Activated CD8-positive, alpha-beta T cell treated with anti-CD3 and anti-CD28 coated beads, Interleukin-2, amount 10 ng/mL, durations not matched to agents 7 days and 5 days (primary cell): ENCODE data around the gene BICRAL. TPM values are rescaled to one million over a fixed set of nuclear protein-coding genes. Genes with fewer than 3 reads are reported as not detected.
"Not testable (repeated sequence)": the region's sequence is repeated elsewhere in the genome, so short reads cannot be mapped to it uniquely, and the experiment has no call there.

Source experiments
- ATAC-seq: fragments of 150-1000 bp; cut with Tn5 transposase; one replicate; pipeline ENCODE4 v1.10.0; 2021; ENCODE audit warnings: moderate library complexity
- CTCF ChIA-PET: fragments of 350-600 bp; sonication (Branson Sonifier 250); formaldehyde crosslinking; loops from one replicate; lab custom pipeline; 2021; ENCODE audit warnings: antibody characterized with exemption; lab: Charles Lee
- POLR2A ChIA-PET: fragments of 350-600 bp; sonication (Branson Sonifier 250); formaldehyde crosslinking; loops from one replicate; lab custom pipeline; 2021; ENCODE audit warnings: antibody characterized with exemption; lab: Charles Lee
- DNase-seq: peaks from one replicate; pipeline ENCODE4 v3.0.0-alpha.2; 2020
- H3K27ac Mint-ChIP-seq: one replicate; pipeline ENCODE4 v1.8.0; 2021; ENCODE audit warnings: mild to moderate bottlenecking, mixed read lengths
- H3K27me3 Mint-ChIP-seq: one replicate; pipeline ENCODE4 v1.8.0; 2021; ENCODE audit warnings: low read depth, mixed read lengths
- H3K36me3 Mint-ChIP-seq: one replicate; pipeline ENCODE4 v1.8.0; 2021; ENCODE audit warnings: low read depth, mixed read lengths
- H3K4me1 Mint-ChIP-seq: one replicate; pipeline ENCODE4 v1.8.0; 2021; ENCODE audit warnings: low read depth, mixed read lengths
- H3K4me3 Mint-ChIP-seq: one replicate; pipeline ENCODE4 v1.8.0; 2021; ENCODE audit warnings: mild to moderate bottlenecking, mixed read lengths
- H3K9me3 Mint-ChIP-seq: one replicate; pipeline ENCODE4 v1.8.0; 2022; ENCODE audit warnings: mixed read lengths; ENCODE audit not compliant: insufficient read depth
- total RNA-seq, 2 experiments: library from RNA; stranded (reverse); gene quantifications; one replicate each; pipeline ENCODE4 v1.2.3, GENCODE V29; 2021

BICRAL gene
- total RNA-seq, 2 experiments from 2014 or later, result 18.0 to 18.8 TPM

- Mint-ChIP-seq H3K27ac (no peak overlapping the region), H3K9me3 (no peaks in the 10 kb centered on the region), H3K27me3 (no peaks in the 10 kb centered on the region), H3K4me1 (peaks cover 9% of the 10 kb centered on the region), H3K36me3 (peaks cover 6% of the 10 kb centered on the region), H3K4me3 (no peak overlapping the region)
- ATAC-seq, result no peak
- ChIA-PET CTCF (no interaction called here), POLR2A (no interaction called here)
- no peak for DNase-seq
These were observed 13.8 kb downstream of the BICRAL start for GRCh38 chr6:42795651-42796050.

GRCh38 chr6:42796171-42796570, 14.3 kb downstream of the BICRAL start:
- H3K36me3 Mint-ChIP-seq, result peaks cover 4% of the 10 kb centered on the region
- H3K9me3 Mint-ChIP-seq, result no peaks in the 10 kb centered on the region
- ChIA-PET CTCF (no interaction called here), POLR2A (no interaction called here)
- peaks cover 6% of the 10 kb centered on the region for H3K4me1 Mint-ChIP-seq
- H3K27ac Mint-ChIP-seq, result no peak overlapping the region
- no peaks in the 10 kb centered on the region for H3K27me3 Mint-ChIP-seq
- DNase-seq (no peak), ATAC-seq (no peak)
- H3K4me3 Mint-ChIP-seq, result no peak overlapping the region

GRCh38 chr6:42797696-42798095, 15.8 kb downstream of the BICRAL start:
- ATAC-seq, H3K4me1 Mint-ChIP-seq, H3K27me3 Mint-ChIP-seq, DNase-seq, H3K36me3 Mint-ChIP-seq, H3K4me3 Mint-ChIP-seq, H3K9me3 Mint-ChIP-seq, POLR2A ChIA-PET, H3K27ac Mint-ChIP-seq: not testable (repeated sequence)
- CTCF ChIA-PET, result interaction anchor here (0.6 kb wide), 1 partner anchor 10 kb away, joined by 3 read pairs; no protein-coding TSS in a partner anchor

- Mint-ChIP-seq H3K27ac (no peak overlapping the region), H3K4me1 (no peaks in the 10 kb centered on the region), H3K27me3 (no peaks in the 10 kb centered on the region), H3K4me3 (no peak overlapping the region), H3K36me3 (peaks cover 6% of the 10 kb centered on the region), H3K9me3 (no peaks in the 10 kb centered on the region)
- ChIA-PET CTCF (no interaction called here), POLR2A (no interaction called here)
- no peak for DNase-seq
- ATAC-seq, result no peak
These were observed 23.5 kb downstream of the BICRAL start for GRCh38 chr6:42805297-42805861.

GRCh38 chr6:42806359-42806758, 24.5 kb downstream of the BICRAL start:
- H3K27ac Mint-ChIP-seq, H3K9me3 Mint-ChIP-seq, H3K4me3 Mint-ChIP-seq, H3K27me3 Mint-ChIP-seq, CTCF ChIA-PET, DNase-seq, H3K4me1 Mint-ChIP-seq, ATAC-seq, POLR2A ChIA-PET: not testable (repeated sequence)
- peaks cover 12% of the 10 kb centered on the region for H3K36me3 Mint-ChIP-seq

- Mint-ChIP-seq H3K27ac (no peak overlapping the region), H3K4me3 (no peak overlapping the region), H3K9me3 (no peaks in the 10 kb centered on the region), H3K36me3 (peaks cover 16% of the 10 kb centered on the region), H3K4me1 (no peaks in the 10 kb centered on the region), H3K27me3 (no peaks in the 10 kb centered on the region)
- ATAC-seq (no peak), DNase-seq (no peak)
- ChIA-PET CTCF (interaction anchor here (0.8 kb wide), 1 partner anchor 261 kb away, joined by 3 read pairs; no protein-coding TSS in a partner anchor), POLR2A (interaction anchor here (0.6 to 1.1 kb wide), 2 partner anchors 63 to 149 kb away, joined by 4 to 5 read pairs; partner anchors contain the start of gene TBCC)
These were observed 26.9 kb downstream of the BICRAL start for GRCh38 chr6:42808492-42809483.

- DNase-seq (no peak), ATAC-seq (no peak)
- Mint-ChIP-seq H3K27me3 (no peaks in the 10 kb centered on the region), H3K4me1 (no peaks in the 10 kb centered on the region), H3K27ac (no peak overlapping the region), H3K4me3 (no peak overlapping the region), H3K9me3 (no peaks in the 10 kb centered on the region), H3K36me3 (peaks cover 22% of the 10 kb centered on the region)
- ChIA-PET CTCF (interaction anchor here (0.7 kb wide), 1 partner anchor 28 kb away, joined by 3 read pairs; no protein-coding TSS in a partner anchor), POLR2A (no interaction called here)
These were observed 31.3 kb downstream of the BICRAL start for GRCh38 chr6:42813074-42813645.

- ATAC-seq (no peak), DNase-seq (no peak)
- ChIA-PET CTCF (no interaction called here), POLR2A (no interaction called here)
- H3K4me1 Mint-ChIP-seq, result no peaks in the 10 kb centered on the region
- no peaks in the 10 kb centered on the region for H3K9me3 Mint-ChIP-seq
- H3K36me3 Mint-ChIP-seq, result peaks cover 18% of the 10 kb centered on the region
- no peaks in the 10 kb centered on the region for H3K27me3 Mint-ChIP-seq
- no peak overlapping the region for H3K27ac Mint-ChIP-seq
- H3K4me3 Mint-ChIP-seq, result no peak overlapping the region
These were observed 32.1 kb downstream of the BICRAL start for GRCh38 chr6:42813906-42814444.

GRCh38 chr6:42815726-42816125, 33.9 kb downstream of the BICRAL start:
- H3K36me3 Mint-ChIP-seq, result peaks cover 14% of the 10 kb centered on the region
- H3K4me3 Mint-ChIP-seq, CTCF ChIA-PET, H3K27ac Mint-ChIP-seq, H3K9me3 Mint-ChIP-seq, H3K4me1 Mint-ChIP-seq, H3K27me3 Mint-ChIP-seq, DNase-seq, ATAC-seq: not testable (repeated sequence)
- POLR2A ChIA-PET, result interaction anchor here (0.7 kb wide), 1 partner anchor 17 kb away, joined by 3 read pairs; no protein-coding TSS in a partner anchor

- DNase-seq (no peak), ATAC-seq (no peak)
- H3K4me1 Mint-ChIP-seq, result peaks cover 7% of the 10 kb centered on the region
- H3K9me3 Mint-ChIP-seq, result no peaks in the 10 kb centered on the region
- POLR2A ChIA-PET, result no interaction called here
- CTCF ChIA-PET, result interaction anchor here (0.9 kb wide), 1 partner anchor 156 kb away, joined by 3 read pairs; no protein-coding TSS in a partner anchor
- H3K27ac Mint-ChIP-seq, result no peak overlapping the region
- peaks cover 8% of the 10 kb centered on the region for H3K36me3 Mint-ChIP-seq
- H3K27me3 Mint-ChIP-seq, result no peaks in the 10 kb centered on the region
- H3K4me3 Mint-ChIP-seq, result no peak overlapping the region
These were observed 36.1 kb downstream of the BICRAL start for GRCh38 chr6:42817907-42818306.

GRCh38 chr6:42818416-42818815, 36.6 kb downstream of the BICRAL start:
- DNase-seq (no peak), ATAC-seq (no peak)
- ChIA-PET CTCF (interaction anchor here (0.9 kb wide), 1 partner anchor 156 kb away, joined by 3 read pairs; no protein-coding TSS in a partner anchor), POLR2A (no interaction called here)
- Mint-ChIP-seq H3K4me1 (peaks cover 7% of the 10 kb centered on the region), H3K4me3 (no peak overlapping the region), H3K27me3 (no peaks in the 10 kb centered on the region), H3K9me3 (no peaks in the 10 kb centered on the region), H3K36me3 (peaks cover 5% of the 10 kb centered on the region), H3K27ac (no peak overlapping the region)
